ENCODE measurements around the gene PIMREG.

DNA sequence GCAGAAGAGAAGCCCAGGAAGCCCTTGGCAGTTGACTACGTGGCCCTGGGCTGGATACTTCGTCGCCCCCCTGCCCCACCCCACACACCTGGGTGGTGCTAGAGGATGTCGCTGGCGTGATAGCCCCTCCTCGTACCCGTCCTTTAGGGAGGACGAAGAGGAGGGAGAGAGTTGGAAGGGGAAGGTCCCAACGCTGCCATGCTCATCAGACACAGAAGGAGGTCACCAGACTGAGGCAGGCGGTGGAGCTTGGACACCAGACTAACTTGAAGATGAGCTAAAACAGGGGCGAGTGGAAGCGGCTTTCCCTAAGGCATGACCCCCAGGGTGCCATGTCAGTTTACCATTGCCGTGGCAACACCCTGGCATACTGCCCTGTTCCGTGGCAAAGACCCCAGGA is 20.3 kb upstream of the PIMREG start:
- TF ChIP-seq ZFX (IDR thresholded peaks at IDR 0.05; ENCODE audit: borderline replicate concordance) = no peak
- TF ChIP-seq, protein P1, sequence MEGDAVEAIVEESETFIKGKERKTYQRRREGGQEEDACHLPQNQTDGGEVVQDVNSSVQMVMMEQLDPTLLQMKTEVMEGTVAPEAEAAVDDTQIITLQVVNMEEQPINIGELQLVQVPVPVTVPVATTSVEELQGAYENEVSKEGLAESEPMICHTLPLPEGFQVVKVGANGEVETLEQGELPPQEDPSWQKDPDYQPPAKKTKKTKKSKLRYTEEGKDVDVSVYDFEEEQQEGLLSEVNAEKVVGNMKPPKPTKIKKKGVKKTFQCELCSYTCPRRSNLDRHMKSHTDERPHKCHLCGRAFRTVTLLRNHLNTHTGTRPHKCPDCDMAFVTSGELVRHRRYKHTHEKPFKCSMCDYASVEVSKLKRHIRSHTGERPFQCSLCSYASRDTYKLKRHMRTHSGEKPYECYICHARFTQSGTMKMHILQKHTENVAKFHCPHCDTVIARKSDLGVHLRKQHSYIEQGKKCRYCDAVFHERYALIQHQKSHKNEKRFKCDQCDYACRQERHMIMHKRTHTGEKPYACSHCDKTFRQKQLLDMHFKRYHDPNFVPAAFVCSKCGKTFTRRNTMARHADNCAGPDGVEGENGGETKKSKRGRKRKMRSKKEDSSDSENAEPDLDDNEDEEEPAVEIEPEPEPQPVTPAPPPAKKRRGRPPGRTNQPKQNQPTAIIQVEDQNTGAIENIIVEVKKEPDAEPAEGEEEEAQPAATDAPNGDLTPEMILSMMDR (IDR thresholded peaks at IDR 0.05) = no peak

All from 22Rv1 (cell line).